CD14-positive monocyte (primary cell): Measurements from ENCODE around the gene RBM19. TPM values are rescaled to one million over a fixed set of nuclear protein-coding genes. Genes with fewer than 3 reads are reported as not detected.
A peak's percentile ranks its signal among the peaks of the same experiment; 100 is the strongest.

Experiments
- DNase-seq, 3 donors: peaks; one replicate each; pipeline ENCODE4 v3.0.0-alpha.2; 2011 to 2022
- H2AFZ ChIP-seq: 2 replicates; pipeline ENCODE4 v1.6.0; 2012; ENCODE audit warnings: mild to moderate bottlenecking, low read depth, low read length, inconsistent platforms; ENCODE audit not compliant: insufficient read depth, poor library complexity, severe bottlenecking
- H3K27ac ChIP-seq, 2 donors: 1 replicate in 1 of 2; 2 replicates in 1 of 2; pipeline ENCODE4 v1.5.1; 2012 to 2013; ENCODE audit warnings: low read length in 2 of 2, control low read depth in 1 of 2, inconsistent platforms in 1 of 2, low read depth in 1 of 2, mild to moderate bottlenecking in 1 of 2
- H3K27me3 ChIP-seq, 2 donors: one replicate each; pipeline versions ENCODE4 v1.6.0 to v1.6.1; 2011 to 2013; ENCODE audit warnings: low read length in 2 of 2; ENCODE audit not compliant: control insufficient read depth in 2 of 2, insufficient read depth in 2 of 2
- H3K36me3 ChIP-seq, 2 donors: replicated peaks in 1 of 2; 1 replicate in 1 of 2; 2 replicates in 1 of 2; pipeline versions ENCODE4 v1.5.1 to v1.6.1; 2012 to 2013; ENCODE audit warnings: low read length in 2 of 2, control low read depth in 1 of 2, inconsistent platforms in 1 of 2, mild to moderate bottlenecking in 1 of 2; ENCODE audit not compliant: insufficient read depth in 2 of 2, control insufficient read depth in 1 of 2
- H3K4me1 ChIP-seq, 2 donors: 1 replicate in 1 of 2; 2 replicates in 1 of 2; pipeline versions ENCODE4 v1.5.1 to v1.6.1; 2012 to 2013; ENCODE audit warnings: low read length in 2 of 2, control low read depth in 1 of 2, inconsistent platforms in 1 of 2, mild to moderate bottlenecking in 1 of 2, moderate library complexity in 1 of 2; ENCODE audit not compliant: insufficient read depth in 2 of 2, control insufficient read depth in 1 of 2
- H3K4me2 ChIP-seq: replicated peaks from 2 replicates; pipeline ENCODE3; 2012; ENCODE audit warnings: low read length, moderate library complexity, mild to moderate bottlenecking; ENCODE audit not compliant: poor library complexity, severe bottlenecking; ENCODE audit errors: extremely low read depth
- H3K4me3 ChIP-seq, 3 experiments: fragments of 200-600 bp in 1 of 3; sonication (generic) in 1 of 3; replicated peaks in 1 of 3; 1 replicate in 2 of 3; 2 replicates in 1 of 3; pipeline ENCODE4 v1.5.1; 2011 to 2013; ENCODE audit warnings: low read length in 3 of 3, mild to moderate bottlenecking in 3 of 3, control low read depth in 2 of 3, low read depth in 2 of 3, inconsistent platforms in 1 of 3, moderate library complexity in 1 of 3
- H3K79me2 ChIP-seq: 2 replicates; pipeline ENCODE4 v1.6.0; 2012; ENCODE audit warnings: mild to moderate bottlenecking, control low read depth, inconsistent platforms, low read length, moderate library complexity; ENCODE audit not compliant: insufficient read depth
- H3K9ac ChIP-seq: 2 replicates; pipeline ENCODE4 v1.6.0; 2017; ENCODE audit warnings: low read length, mild to moderate bottlenecking; ENCODE audit not compliant: insufficient read depth, poor library complexity, severe bottlenecking
- H3K9me3 ChIP-seq, 2 donors: replicated peaks in 1 of 2; 1 replicate in 1 of 2; 2 replicates in 1 of 2; pipeline versions ENCODE4 v1.5.1 to v1.6.1; 2012 to 2013; ENCODE audit warnings: low read length in 2 of 2, control low read depth in 1 of 2; ENCODE audit not compliant: control insufficient read depth in 1 of 2, insufficient read depth in 1 of 2
- H4K20me1 ChIP-seq: 2 replicates; pipeline ENCODE4 v1.6.0; 2012; ENCODE audit warnings: mild to moderate bottlenecking, low read length, control low read depth, moderate library complexity; ENCODE audit not compliant: insufficient read depth
- H3K27ac Mint-ChIP-seq, 7 donors: one replicate each; pipeline ENCODE4 v1.8.0; 2020; ENCODE audit warnings: mild to moderate bottlenecking in 7 of 7, mixed read lengths in 7 of 7, moderate library complexity in 6 of 7, inconsistent platforms in 2 of 7
- H3K27me3 Mint-ChIP-seq, 3 donors: one replicate each; pipeline ENCODE4 v1.8.0; 2021 to 2022; ENCODE audit warnings: low read depth in 3 of 3, mild to moderate bottlenecking in 3 of 3, mixed read lengths in 3 of 3, moderate library complexity in 3 of 3, inconsistent platforms in 1 of 3
- H3K36me3 Mint-ChIP-seq, 2 donors: one replicate each; pipeline ENCODE4 v1.8.0; 2020; ENCODE audit warnings: mixed read lengths in 2 of 2, inconsistent platforms in 1 of 2, mild to moderate bottlenecking in 1 of 2
- H3K4me1 Mint-ChIP-seq: one replicate; pipeline ENCODE4 v1.8.0; 2020; ENCODE audit warnings: mild to moderate bottlenecking, mixed read lengths
- H3K4me3 Mint-ChIP-seq, 2 donors: one replicate each; pipeline ENCODE4 v1.8.0; 2020; ENCODE audit warnings: mild to moderate bottlenecking in 2 of 2, mixed read lengths in 2 of 2, moderate library complexity in 1 of 2
- H3K9me3 Mint-ChIP-seq, 7 donors: one replicate each; pipeline ENCODE4 v1.8.0; 2020 to 2022; ENCODE audit warnings: mixed read lengths in 7 of 7, mild to moderate bottlenecking in 6 of 7, moderate library complexity in 6 of 7, inconsistent platforms in 2 of 7
- CTCF ChIP-seq: fragments of 200-600 bp; IDR thresholded peaks from one replicate; pipeline ENCODE4 v1.8.0; 2022; ENCODE audit warnings: antibody characterized with exemption, mild to moderate bottlenecking
- WGBS: methylation state at CpG from one replicate; pipeline ENCODE4 v1.1.5; 2013; ENCODE audit warnings: missing lambda C conversion rate; ENCODE audit not compliant: insufficient coverage; 5-methylcytosine and 5-hydroxymethylcytosine counted together
- intact Hi-C, 2 donors: fragments of 100-400 bp; cut with micrococcal nuclease; formaldehyde crosslinking; loops; one replicate each; pipeline versions ENCODE4 v1.15.0 to v1.15.1; 2023
- polyA plus RNA-seq, 3 donors: library from polyadenylated mRNA; depleted of rRNA in 1 of 3; unstranded in 2 of 3; stranded (reverse) in 1 of 3; fragments of 300-500 nt in 2 of 3; fragments of >200 nt in 1 of 3; fragmentation: Illumina TruSeq in 2 of 3; gene quantifications; 1 replicate in 2 of 3; 2 replicates in 1 of 3; pipeline ENCODE4 v1.2.3, GENCODE V29; 2012 to 2021

The RBM19 gene
- polyA plus RNA-seq, 3 donors, result 2.1 to 30.4 (median 2.2) TPM

GRCh38 chr12:113887906-113888305 lies 78.2 kb downstream of the RBM19 start:
- Histone ChIP-seq H3K36me3 (peaks cover 0 to 24% of the 10 kb centered on the region in 2 donors), H2AFZ (no peak overlapping the region), H4K20me1 (no peaks in the 10 kb centered on the region), H3K4me2 (no peak overlapping the region), H3K4me3 (no peak overlapping the region), H3K9me3 (no peaks in the 10 kb centered on the region), H3K9ac (no peak overlapping the region), H3K27ac (no peak overlapping the region), H3K27me3 (no peaks in the 10 kb centered on the region), H3K4me1 (no peaks in the 10 kb centered on the region), H3K79me2 (no peaks in the 10 kb centered on the region)
- Mint-ChIP-seq H3K4me1 (no peaks in the 10 kb centered on the region), H3K4me3 (no peak overlapping the region), H3K9me3 (no peaks in the 10 kb centered on the region), H3K27ac (peak overlapping the region in 1 of 7 donors; percentile 53), H3K36me3 (peaks cover 33 to 46% of the 10 kb centered on the region in 2 donors), H3K27me3 (no peaks in the 10 kb centered on the region)
- TF ChIP-seq CTCF, result no peak
- 96% methylated on average over 2 of the region's 3 CpGs for WGBS
- no peak for DNase-seq
- intact Hi-C loops, result no loop called here

GRCh38 chr12:113886721-113887120 lies 79.4 kb downstream of the RBM19 start:
- Histone ChIP-seq H3K4me2 (no peak overlapping the region), H3K4me1 (no peaks in the 10 kb centered on the region), H3K27me3 (no peaks in the 10 kb centered on the region), H3K4me3 (no peak overlapping the region), H2AFZ (no peak overlapping the region), H3K27ac (no peak overlapping the region), H3K79me2 (no peaks in the 10 kb centered on the region), H4K20me1 (no peaks in the 10 kb centered on the region), H3K9ac (no peak overlapping the region), H3K36me3 (peaks cover 0 to 19% of the 10 kb centered on the region in 2 donors), H3K9me3 (no peaks in the 10 kb centered on the region)
- intact Hi-C loops, result no loop called here
- WGBS, result 100% methylated on average over 4 of the region's 9 CpGs
- no peaks in the 10 kb centered on the region for H3K27me3 Mint-ChIP-seq
- peaks cover 33 to 38% of the 10 kb centered on the region in 2 donors for H3K36me3 Mint-ChIP-seq
- no peaks in the 10 kb centered on the region for H3K4me1 Mint-ChIP-seq
- no peaks in the 10 kb centered on the region for H3K9me3 Mint-ChIP-seq
- H3K27ac Mint-ChIP-seq, result no peak overlapping the region
- no peak for TF ChIP-seq CTCF
- DNase-seq, result no peak
- H3K4me3 Mint-ChIP-seq, result no peak overlapping the region
